CD1c-positive myeloid dendritic cell (primary cell): ENCODE results near the gene PLEK2.
"Not testable (repeated sequence)": the region's sequence is repeated elsewhere in the genome, so short reads cannot be mapped to it uniquely, and the experiment has no call there.

Experiments used
- DNase-seq: peaks from one replicate; pipeline ENCODE4 v3.0.0-alpha.2; 2016; ENCODE audit errors: extremely low spot score

The PLEK2 gene

GRCh38 chr14:67358924-67359774 lies 52.8 kb downstream of the PLEK2 start:
- peak; percentile 11 for DNase-seq

GRCh38 chr14:67357969-67358354 lies 54.0 kb downstream of the PLEK2 start:
- no peak for DNase-seq

GRCh38 chr14:67357186-67357968 lies 54.6 kb downstream of the PLEK2 start:
- DNase-seq: no peak

- DNase-seq: no peak
Observed at GRCh38 chr14:67352055-67352454, 59.9 kb downstream of the PLEK2 start.

GRCh38 chr14:67345583-67345982 lies 66.4 kb downstream of the PLEK2 start:
- DNase-seq: no peak

GRCh38 chr14:67343601-67344230 lies 68.2 kb downstream of the PLEK2 start:
- no peak for DNase-seq

GRCh38 chr14:67341231-67341630 lies 70.7 kb downstream of the PLEK2 start:
- DNase-seq: not testable (repeated sequence)
